SJCRH30 (cell line): Measurements from ENCODE around the gene CPN2. TPM values are rescaled to one million over a fixed set of nuclear protein-coding genes. Genes with fewer than 3 reads are reported as not detected.

Experiments used
- DNase-seq, 2 experiments: peaks; one replicate each; pipeline ENCODE4 v3.0.0-alpha.2; 2015 to 2020
- H3K27ac ChIP-seq: fragments of 250-450 bp; sonication (Bioruptor Pico); 2 replicates; pipeline ENCODE4 v1.5.1; 2020; ENCODE audit warnings: mild to moderate bottlenecking, moderate library complexity
- H3K27me3 ChIP-seq: fragments of 250-450 bp; sonication (Bioruptor Pico); 2 replicates; pipeline ENCODE4 v1.5.1; 2020; ENCODE audit warnings: mild to moderate bottlenecking, moderate library complexity
- H3K36me3 ChIP-seq: fragments of 250-450 bp; sonication (Bioruptor Pico); 2 replicates; pipeline ENCODE4 v1.5.1; 2020; ENCODE audit warnings: mild to moderate bottlenecking, moderate library complexity
- H3K4me1 ChIP-seq: fragments of 250-450 bp; sonication (Bioruptor Pico); 2 replicates; pipeline ENCODE4 v1.5.1; 2020; ENCODE audit warnings: mild to moderate bottlenecking, moderate library complexity
- H3K4me3 ChIP-seq: fragments of 250-450 bp; sonication (Bioruptor Pico); 2 replicates; pipeline ENCODE4 v1.5.1; 2020; ENCODE audit warnings: mild to moderate bottlenecking, moderate library complexity
- H3K9me3 ChIP-seq: fragments of 250-450 bp; sonication (Bioruptor Pico); replicated peaks from 2 replicates; pipeline ENCODE4 v1.5.1; 2020; ENCODE audit warnings: mild to moderate bottlenecking, moderate library complexity
- total RNA-seq: library from RNA; depleted of rRNA; stranded (reverse); fragments of >200 nt; shearing (Covaris generic); gene quantifications from 2 replicates; pipeline ENCODE4 v1.2.3, GENCODE V29; 2014

The CPN2 gene
- total RNA-seq, 1 experiment from 2014 or later = not detected

GRCh38 chr3:194333212-194333980 lies 17.7 kb downstream of the CPN2 start:
- Histone ChIP-seq H3K4me1 (peaks cover 11% of the 10 kb centered on the region), H3K27ac (no peak overlapping the region), H3K4me3 (peak overlapping the region; percentile 49), H3K27me3 (no peaks in the 10 kb centered on the region), H3K36me3 (no peaks in the 10 kb centered on the region), H3K9me3 (no peaks in the 10 kb centered on the region)
- peak; percentile 74 to 83 for DNase-seq

GRCh38 chr3:194332858-194333211 lies 18.3 kb downstream of the CPN2 start:
- Histone ChIP-seq H3K27me3 (no peaks in the 10 kb centered on the region), H3K36me3 (no peaks in the 10 kb centered on the region), H3K27ac (no peak overlapping the region), H3K4me1 (peaks cover 11% of the 10 kb centered on the region), H3K4me3 (no peak overlapping the region), H3K9me3 (no peaks in the 10 kb centered on the region)
- no peak for DNase-seq

GRCh38 chr3:194330579-194330978 lies 20.5 kb downstream of the CPN2 start:
- Histone ChIP-seq H3K9me3 (no peaks in the 10 kb centered on the region), H3K4me1 (peaks cover 11% of the 10 kb centered on the region), H3K36me3 (no peaks in the 10 kb centered on the region), H3K27me3 (no peaks in the 10 kb centered on the region), H3K4me3 (no peak overlapping the region), H3K27ac (no peak overlapping the region)
- no peak for DNase-seq

- H3K27me3 ChIP-seq = no peaks in the 10 kb centered on the region
- peaks cover 11% of the 10 kb centered on the region for H3K4me1 ChIP-seq
- H3K4me3 ChIP-seq = no peak overlapping the region
- H3K9me3 ChIP-seq = no peaks in the 10 kb centered on the region
- no peak overlapping the region for H3K27ac ChIP-seq
- no peak for DNase-seq
- no peaks in the 10 kb centered on the region for H3K36me3 ChIP-seq
Measured at GRCh38 chr3:194330160-194330559, 21.0 kb downstream of the CPN2 start.

- Histone ChIP-seq H3K4me1 (peaks cover 11% of the 10 kb centered on the region), H3K27ac (peak overlapping the region; percentile 72), H3K36me3 (no peaks in the 10 kb centered on the region), H3K9me3 (no peaks in the 10 kb centered on the region), H3K27me3 (no peaks in the 10 kb centered on the region), H3K4me3 (peak overlapping the region; percentile 55)
- DNase-seq = peak; percentile 88 to 94
Measured at GRCh38 chr3:194329583-194329965, 21.6 kb downstream of the CPN2 start.

GRCh38 chr3:194328942-194329582 lies 22.1 kb downstream of the CPN2 start:
- Histone ChIP-seq H3K4me3 (peak overlapping the region; percentile 55), H3K27ac (peak overlapping the region; percentile 72), H3K9me3 (no peaks in the 10 kb centered on the region), H3K36me3 (no peaks in the 10 kb centered on the region), H3K27me3 (no peaks in the 10 kb centered on the region), H3K4me1 (peaks cover 11% of the 10 kb centered on the region)
- DNase-seq = no peak

GRCh38 chr3:194328053-194328657 lies 23.0 kb downstream of the CPN2 start:
- Histone ChIP-seq H3K27ac (peak overlapping the region; percentile 72), H3K4me1 (peaks cover 11% of the 10 kb centered on the region), H3K36me3 (no peaks in the 10 kb centered on the region), H3K4me3 (peak overlapping the region; percentile 55), H3K9me3 (no peaks in the 10 kb centered on the region), H3K27me3 (no peaks in the 10 kb centered on the region)
- peak; percentile 48 to 63 for DNase-seq

- H3K36me3 ChIP-seq = no peaks in the 10 kb centered on the region
- H3K4me1 ChIP-seq = peaks cover 11% of the 10 kb centered on the region
- H3K27ac ChIP-seq = no peak overlapping the region
- H3K27me3 ChIP-seq = no peaks in the 10 kb centered on the region
- H3K4me3 ChIP-seq = peak overlapping the region; percentile 55
- no peaks in the 10 kb centered on the region for H3K9me3 ChIP-seq
- no peak for DNase-seq
Measured at GRCh38 chr3:194327218-194328052, 23.7 kb downstream of the CPN2 start.

- Histone ChIP-seq H3K36me3 (no peaks in the 10 kb centered on the region), H3K9me3 (no peaks in the 10 kb centered on the region), H3K4me1 (peaks cover 11% of the 10 kb centered on the region), H3K27me3 (no peaks in the 10 kb centered on the region), H3K4me3 (no peak overlapping the region), H3K27ac (no peak overlapping the region)
- DNase-seq = no peak
Measured at GRCh38 chr3:194326968-194327217, 24.2 kb downstream of the CPN2 start.

- Histone ChIP-seq H3K4me1 (peaks cover 11% of the 10 kb centered on the region), H3K9me3 (no peaks in the 10 kb centered on the region), H3K36me3 (no peaks in the 10 kb centered on the region), H3K4me3 (no peak overlapping the region), H3K27me3 (no peaks in the 10 kb centered on the region), H3K27ac (no peak overlapping the region)
- DNase-seq = peak in 1 of 2 experiments; percentile 35
Measured at GRCh38 chr3:194326192-194326967, 24.7 kb downstream of the CPN2 start.

- H3K27ac ChIP-seq = no peak overlapping the region
- H3K4me1 ChIP-seq = peaks cover 9% of the 10 kb centered on the region
- no peak overlapping the region for H3K4me3 ChIP-seq
- DNase-seq = no peak
- no peaks in the 10 kb centered on the region for H3K27me3 ChIP-seq
- no peaks in the 10 kb centered on the region for H3K36me3 ChIP-seq
- H3K9me3 ChIP-seq = no peaks in the 10 kb centered on the region
Measured at GRCh38 chr3:194325424-194326153, 25.5 kb downstream of the CPN2 start.

- Histone ChIP-seq H3K4me1 (peaks cover 2% of the 10 kb centered on the region), H3K27me3 (no peaks in the 10 kb centered on the region)
- DNase-seq = no peak
Measured at GRCh38 chr3:194324823-194325327, 26.3 kb downstream of the CPN2 start.

GRCh38 chr3:194323785-194324735 lies 27.1 kb downstream of the CPN2 start:
- peak overlapping the region; percentile 45 for H3K4me3 ChIP-seq
- DNase-seq = peak; percentile 46 to 72
- 0 out of 2 replicates have a peak, but pooled peaks cover 2% of the 10 kb centered on the region for H3K9me3 ChIP-seq
- no peaks in the 10 kb centered on the region; the same call in 1 of the 2 replicates for H3K4me1 ChIP-seq
- H3K27ac ChIP-seq = no peak overlapping the region
- H3K27me3 ChIP-seq = no peaks in the 10 kb centered on the region
- no peaks in the 10 kb centered on the region for H3K36me3 ChIP-seq

More at GRCh38 chr3:194324823-194325327, 26.3 kb downstream of the CPN2 start:
- Histone ChIP-seq H3K27ac (no peak overlapping the region), H3K9me3 (no peaks in the 10 kb centered on the region), H3K4me3 (no peak overlapping the region), H3K36me3 (no peaks in the 10 kb centered on the region)
